ENCODE measurements around the gene RAPGEF6.
A peak's percentile ranks its signal among the peaks of the same experiment; 100 is the strongest.
"Not testable (repeated sequence)": the region's sequence is repeated elsewhere in the genome, so short reads cannot be mapped to it uniquely, and the experiment has no call there.

The RAPGEF6 gene

DNA sequence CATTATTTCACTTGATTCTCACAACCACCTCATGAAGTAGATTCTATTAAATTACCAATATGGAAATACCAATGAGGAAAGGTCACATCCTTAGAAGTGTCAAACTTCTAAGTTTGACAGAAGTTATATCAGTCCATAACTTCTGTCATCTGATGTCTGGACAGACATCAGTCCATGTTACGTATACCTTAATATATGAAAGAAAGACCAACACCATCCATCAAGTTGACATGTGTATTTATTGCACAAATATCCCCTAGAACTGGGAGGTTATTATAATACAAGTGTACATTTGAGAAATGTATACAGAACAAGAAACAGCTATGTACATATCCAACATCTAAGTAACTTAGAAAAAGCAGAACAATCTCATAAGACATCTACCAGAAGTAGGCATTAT, 6.5 kb upstream of the RAPGEF6 start:
- no peak for DNase-seq

DNA sequence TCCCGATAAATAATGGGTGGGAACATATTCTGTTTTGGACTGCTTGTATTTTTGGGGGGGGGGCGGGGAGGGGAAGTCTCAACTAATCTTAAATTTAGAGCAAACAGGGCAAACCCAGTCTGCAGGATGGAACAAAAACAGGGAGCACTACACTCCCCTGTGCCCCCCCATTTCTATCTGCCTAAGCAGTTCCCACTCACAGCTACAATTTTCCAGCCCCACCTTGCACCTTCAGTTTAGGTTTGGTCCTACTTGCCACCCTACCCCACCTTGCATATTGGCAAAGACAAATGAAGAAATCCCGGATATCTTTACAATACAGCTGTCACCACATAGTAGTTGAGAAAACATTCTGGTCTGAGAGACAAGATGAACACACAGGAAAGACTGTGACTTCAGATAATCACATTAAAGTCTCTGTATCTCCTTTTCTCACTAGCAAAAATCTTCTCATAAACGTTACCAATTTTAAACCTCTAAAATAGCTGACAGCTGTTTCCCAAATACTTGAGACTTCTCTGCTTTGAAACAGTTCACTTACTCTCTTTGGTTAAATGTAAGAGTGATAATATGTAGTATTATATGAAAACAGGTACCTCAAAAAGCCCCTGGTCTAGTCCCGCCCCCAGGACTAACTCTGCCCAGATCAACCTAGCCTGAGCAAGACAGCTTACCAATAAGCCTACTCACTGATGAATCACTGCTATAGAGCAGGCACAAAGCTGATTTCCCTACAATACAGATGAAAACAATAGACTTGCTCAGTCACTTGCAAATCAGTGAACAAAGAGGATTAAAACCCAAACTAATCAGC, 5.2 kb upstream of the RAPGEF6 start:
- peak; percentile 34 to 66 for DNase-seq

- no peak for DNase-seq
Observed at GRCh38 chr5:131639148-131639547, 4.1 kb upstream of the RAPGEF6 start.

DNA sequence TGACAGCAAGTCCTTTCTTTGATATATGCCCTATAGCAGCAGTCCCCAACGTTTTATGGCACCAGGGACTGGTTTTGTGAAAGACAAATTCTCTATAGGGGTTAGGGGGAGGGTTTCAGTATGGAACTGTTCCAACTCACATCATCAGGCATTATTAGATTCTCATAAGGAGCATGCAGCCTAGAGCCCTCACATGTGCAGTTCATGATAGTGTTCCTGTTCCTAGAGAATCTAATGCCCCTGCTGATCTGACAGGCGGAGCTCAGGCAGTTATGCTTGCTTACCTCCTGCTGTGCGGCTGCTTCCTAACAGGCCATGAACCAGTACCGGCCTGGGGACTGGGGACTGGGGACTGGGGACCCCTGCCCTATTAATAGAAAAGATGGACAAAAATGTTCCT, 2.7 kb upstream of the RAPGEF6 start:
- DNase-seq = no peak

DNA sequence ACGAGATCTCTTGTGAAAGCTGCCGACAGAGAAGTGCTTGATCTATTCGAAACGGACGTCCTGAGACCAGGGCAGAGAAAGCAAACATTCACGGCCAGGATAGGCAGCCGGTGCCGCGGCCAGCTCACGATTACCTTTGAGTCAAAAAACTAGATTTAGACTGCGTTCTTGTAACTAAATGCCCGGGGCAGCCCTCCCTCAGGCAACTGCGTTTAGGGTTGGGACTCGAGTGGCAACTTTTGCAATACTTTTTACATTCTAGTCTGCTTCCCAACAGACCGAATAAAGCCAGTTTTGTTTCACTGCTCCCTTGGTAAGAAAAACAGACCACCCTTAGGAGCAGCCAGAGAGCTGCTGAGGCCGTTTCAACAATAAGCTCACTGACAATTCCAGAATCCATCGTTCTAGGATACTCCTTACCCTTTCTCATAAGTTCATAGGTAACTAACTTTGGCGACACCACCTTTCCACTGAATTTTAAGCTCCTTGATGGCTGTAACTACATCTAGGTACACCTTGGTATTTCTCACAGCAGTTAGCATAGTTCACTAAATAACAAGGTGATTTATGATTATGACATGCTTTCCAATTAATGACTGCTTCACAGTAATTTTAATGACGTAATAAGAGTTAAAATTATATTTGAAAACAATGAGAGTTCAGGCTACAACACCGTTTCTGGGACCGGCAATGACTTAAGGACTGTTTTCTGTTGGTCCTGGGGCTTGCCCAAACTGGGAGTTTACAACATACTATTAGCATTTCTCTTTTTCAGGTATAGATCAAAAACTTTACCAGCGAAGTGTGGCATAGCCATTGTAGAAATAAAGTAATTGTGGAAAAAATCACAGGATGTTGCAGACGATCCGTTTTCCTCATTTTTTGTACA, 899 bp upstream of the RAPGEF6 start:
- DNase-seq = peak; percentile 60 to 71

- peak; percentile 77 to 80 for DNase-seq
Observed at GRCh38 chr5:131634666-131634995, 398 bp downstream of the RAPGEF6 start.

DNA sequence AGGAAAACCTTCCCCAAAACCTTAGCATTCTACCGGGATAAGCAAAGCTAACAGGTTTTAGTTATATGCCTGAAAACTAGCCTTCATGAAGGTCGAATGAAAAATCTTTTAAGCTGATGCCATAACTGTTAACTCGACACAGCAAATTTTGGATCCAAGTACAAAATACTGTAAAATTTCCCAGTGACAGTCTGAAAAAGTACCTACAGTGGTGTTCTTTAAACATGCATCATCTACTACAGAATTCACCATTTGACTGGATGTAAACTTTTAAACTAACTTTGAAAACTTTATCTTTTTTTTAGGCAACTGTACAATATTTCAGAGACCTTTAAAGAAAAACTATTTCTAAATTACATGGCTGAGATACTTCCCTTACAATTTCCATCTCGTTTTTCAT, 791 bp downstream of the RAPGEF6 start:
- DNase-seq = no peak

- no peak for DNase-seq
Observed at GRCh38 chr5:131633830-131634229, 1.2 kb downstream of the RAPGEF6 start.

- DNase-seq = no peak
Observed at GRCh38 chr5:131630963-131631350, 4.1 kb downstream of the RAPGEF6 start.

- DNase-seq = no peak
Observed at GRCh38 chr5:131630208-131630962, 4.6 kb downstream of the RAPGEF6 start.

DNA sequence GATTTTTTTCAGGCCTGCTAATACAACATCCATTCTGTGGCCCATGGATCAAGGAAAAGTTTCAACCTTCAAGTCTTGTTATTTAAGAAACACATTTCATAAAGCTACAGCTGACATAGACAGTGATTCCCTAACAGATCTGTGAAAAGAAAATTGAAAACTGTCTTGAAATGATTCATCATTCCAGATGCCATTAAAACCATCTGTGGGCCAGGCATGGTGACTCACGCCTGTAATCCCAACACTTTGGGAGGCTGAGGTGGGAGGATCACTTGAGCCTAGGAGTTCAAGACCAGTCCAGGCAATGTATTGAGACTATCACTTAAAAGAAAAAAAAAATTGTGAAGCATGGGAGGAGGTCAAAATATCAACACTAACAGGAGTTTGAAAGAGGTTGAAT, 6.0 kb downstream of the RAPGEF6 start:
- no peak for DNase-seq

DNA sequence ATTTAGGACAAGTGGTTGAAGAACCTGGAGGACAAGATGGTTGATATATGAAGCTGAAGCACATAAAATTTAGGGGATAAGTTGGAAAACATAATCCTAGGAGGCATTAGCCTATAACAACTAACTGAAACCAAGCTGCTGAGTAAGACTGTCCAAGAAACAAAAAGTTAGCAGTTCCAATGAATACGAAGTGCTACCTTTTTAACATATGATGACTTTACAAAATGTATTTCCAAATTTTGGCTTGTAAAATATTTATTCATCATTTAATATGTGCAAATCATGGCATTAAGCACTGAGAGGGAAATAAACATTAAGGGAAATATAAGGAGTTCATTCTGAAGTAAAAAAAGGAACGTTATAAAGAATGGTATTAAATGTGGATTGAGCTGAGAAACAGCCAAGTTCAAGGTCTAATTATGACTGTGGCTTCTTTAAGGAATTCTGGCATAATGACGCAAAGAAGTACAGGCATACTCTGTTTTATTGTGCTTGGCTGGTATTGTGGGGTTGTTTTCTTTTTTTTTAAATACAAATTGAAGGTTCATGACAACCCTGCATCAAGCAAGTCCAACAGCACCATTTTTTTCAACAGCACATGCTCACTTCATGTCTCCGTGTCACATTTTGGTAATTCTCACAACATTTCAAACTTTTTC, 7.7 kb downstream of the RAPGEF6 start:
- no peak for DNase-seq

GRCh38 chr5:131622633-131623032, 12.4 kb downstream of the RAPGEF6 start:
- no peak for DNase-seq

- not testable (repeated sequence) for DNase-seq
Observed at GRCh38 chr5:131621164-131621563, 13.9 kb downstream of the RAPGEF6 start.

- no peak for DNase-seq
Observed at GRCh38 chr5:131619102-131619501, 15.9 kb downstream of the RAPGEF6 start.

DNA sequence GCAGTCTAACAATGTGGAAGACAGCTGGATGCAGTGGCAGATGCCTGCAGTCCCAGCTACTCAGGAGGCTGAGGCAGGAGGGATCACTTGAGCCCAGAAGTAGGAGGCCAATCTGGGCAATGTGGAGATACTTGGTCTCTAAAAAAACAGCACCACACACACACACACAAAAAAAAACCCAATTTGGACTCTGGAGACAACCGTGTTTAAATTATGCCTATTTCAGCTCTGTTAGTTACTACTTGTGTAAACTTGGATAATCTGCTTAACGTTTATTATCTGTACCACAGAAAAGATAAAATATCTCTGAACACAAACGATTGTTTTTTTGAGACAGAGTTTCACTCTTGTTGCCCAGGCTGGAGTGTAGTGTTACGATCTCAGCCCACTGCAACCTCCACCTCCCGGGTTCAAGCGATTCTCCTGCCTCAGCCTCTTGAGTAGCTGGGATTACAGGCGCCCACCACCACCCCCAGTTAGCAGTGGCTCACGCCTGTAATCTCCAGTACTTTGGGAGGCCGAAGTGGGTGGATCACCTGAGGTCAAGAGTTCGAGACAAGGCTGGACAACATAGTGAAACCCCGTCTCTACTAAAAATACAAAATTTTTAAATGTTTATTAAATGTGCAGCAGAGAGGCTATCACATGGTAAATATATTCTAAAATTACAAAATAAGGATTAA, 17.7 kb downstream of the RAPGEF6 start:
- DNase-seq = no peak

DNA sequence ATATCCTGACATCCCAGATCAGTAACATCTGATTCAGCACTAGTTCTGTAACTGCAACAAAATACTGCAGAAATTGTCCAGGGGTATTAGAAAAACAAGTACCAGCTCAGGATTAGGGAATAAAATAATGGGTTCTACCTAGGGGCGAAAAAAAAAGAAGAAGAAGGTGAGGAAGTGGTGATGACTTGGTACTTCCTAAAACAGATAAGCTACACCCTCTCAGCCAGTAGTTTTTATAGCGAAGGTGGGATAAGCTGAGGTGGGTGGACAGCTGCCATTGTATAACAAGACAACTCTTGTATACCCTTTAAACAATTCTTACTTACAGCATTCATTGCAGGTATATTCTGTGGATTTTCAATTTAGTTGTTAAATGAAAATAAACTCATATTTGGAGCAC, 19.1 kb downstream of the RAPGEF6 start:
- no peak for DNase-seq

GRCh38 chr5:131613423-131613822, 21.6 kb downstream of the RAPGEF6 start:
- DNase-seq = no peak

DNA sequence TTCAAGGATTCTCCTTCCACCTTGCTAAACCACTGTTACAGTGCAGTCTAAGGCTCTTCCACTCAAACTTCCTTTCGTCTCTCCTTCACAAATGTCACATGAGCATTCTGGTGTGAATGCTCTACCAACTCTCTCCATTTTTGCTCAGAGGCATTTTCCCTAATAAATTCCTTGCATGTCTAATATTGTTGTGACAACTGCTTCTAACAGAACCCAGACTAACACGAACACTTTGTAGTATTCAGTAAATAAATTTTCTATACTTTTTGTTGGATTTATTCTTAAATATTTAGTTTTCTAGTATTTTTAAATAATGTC, 24.0 kb downstream of the RAPGEF6 start:
- no peak for DNase-seq

DNA sequence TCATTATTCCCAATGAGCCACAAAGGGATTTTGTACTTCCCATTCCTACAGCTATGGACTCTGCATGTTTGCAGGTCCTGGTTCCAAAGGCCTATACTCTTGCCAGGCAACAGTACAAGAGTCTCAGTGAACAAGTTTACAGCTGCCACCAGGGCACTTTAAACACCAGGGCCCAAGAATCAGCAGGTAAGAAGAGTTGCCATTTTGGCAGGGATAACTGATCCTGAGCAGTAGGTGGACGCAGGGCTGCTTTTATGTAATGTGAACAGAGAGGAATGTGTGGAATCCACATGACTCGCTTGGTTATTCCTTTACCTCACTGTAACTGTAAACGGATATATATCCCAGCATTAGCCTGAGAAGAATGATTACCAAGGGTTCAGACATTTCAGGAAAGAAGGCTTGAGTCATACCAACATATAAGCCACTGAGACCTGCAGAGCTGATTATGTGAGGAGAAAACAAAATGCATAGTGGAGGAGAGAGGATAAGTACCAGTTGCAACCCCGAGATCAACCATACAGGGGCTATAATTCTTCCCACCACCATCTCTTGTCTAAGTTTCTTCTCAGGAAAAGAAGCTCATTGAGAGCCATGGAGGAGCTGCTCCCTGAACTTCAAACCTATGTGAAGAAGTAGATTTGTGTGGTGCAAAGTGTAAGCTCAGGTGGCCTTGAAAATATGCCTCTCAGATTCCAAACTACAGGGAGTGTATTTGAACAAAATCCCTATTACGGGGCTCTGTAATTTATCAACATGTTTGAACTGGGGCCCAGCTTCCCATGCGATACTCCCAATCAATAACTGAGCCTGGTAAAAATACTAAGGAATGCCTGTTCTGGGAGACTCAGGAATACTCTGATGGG, 24.6 kb downstream of the RAPGEF6 start:
- DNase-seq = no peak

DNA sequence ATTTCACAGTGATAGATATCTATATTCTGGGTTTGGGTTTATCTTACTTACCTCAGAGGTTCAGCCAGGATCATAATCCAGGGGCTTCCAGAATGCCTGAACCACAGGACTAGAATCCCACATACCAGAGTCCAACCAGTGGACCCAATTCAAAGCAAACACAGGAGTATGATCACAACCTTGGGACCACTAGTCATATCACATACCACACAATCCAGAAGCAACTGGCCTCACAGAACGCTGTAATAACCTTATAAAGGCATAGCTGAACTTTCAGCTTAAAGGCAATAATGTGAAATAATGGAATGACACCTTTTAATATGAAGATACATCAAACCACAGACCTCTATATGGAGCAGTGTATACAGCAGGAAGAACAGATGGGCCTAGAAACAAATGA, 25.3 kb downstream of the RAPGEF6 start:
- DNase-seq = no peak

DNA sequence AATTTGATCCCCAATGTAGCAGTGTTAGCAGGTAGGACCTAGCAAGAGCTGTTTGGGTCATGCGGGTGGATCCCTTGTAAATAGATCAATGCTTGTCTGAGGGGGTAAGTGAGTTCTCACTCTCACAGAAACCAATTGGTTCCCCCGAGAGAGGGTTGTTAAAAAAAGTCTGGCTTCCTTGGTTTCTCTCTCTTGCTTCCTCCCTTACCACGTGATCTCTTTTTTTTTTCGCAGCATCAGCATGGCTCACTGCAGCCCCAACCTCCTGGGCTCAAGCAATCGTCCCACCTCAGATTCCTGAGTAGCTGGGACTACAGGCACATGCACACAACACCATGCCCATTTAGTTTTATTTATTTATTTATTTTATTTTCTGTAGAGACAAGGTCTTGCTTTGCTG, 26.4 kb downstream of the RAPGEF6 start:
- no peak for DNase-seq
